ENCODE data around the gene KIF16B.

The KIF16B gene

DNA sequence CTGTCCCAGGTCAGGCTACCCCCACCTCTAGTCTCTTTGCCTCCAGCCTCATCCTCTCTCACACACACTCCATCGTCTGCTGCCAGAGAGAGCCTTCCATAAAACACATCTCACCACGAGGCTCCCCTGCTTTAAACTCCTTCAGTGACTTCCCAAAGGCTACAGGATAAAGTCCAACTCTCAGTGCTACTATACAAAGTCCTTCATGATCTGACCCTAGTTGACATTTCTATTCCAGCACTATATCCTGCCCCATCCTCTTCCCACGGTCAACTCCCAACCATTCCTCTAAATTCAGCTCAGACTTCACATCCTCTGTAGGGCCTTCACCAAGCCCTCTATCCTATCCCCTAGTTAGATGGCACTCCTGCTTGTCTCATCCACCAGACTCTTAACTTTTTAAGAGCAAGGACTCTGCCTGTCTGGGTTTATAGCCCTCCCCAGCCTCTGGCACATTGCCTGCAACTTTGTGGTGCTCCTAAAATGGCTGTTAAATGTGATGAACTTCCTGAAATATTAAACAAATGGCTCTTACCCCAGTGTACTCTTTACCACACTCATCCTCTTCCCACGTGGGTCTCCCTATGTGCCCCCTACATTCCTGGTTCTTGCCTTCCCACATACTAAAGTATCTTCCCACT is 36.1 kb downstream of the KIF16B start:
- Histone ChIP-seq H3K27me3 (ENCODE audit: insufficient read depth, low read length, poor library complexity) (no peaks in the 10 kb centered on the region), H3K9me3 (ENCODE audit: insufficient read depth, low read length, severe bottlenecking) (no peaks in the 10 kb centered on the region)
- no peak for TF ChIP-seq EZH2 (IDR thresholded peaks at IDR 0.05; ENCODE audit: borderline replicate concordance, low read depth, low read length, severe bottlenecking)
- TF ChIP-seq, protein P1, sequence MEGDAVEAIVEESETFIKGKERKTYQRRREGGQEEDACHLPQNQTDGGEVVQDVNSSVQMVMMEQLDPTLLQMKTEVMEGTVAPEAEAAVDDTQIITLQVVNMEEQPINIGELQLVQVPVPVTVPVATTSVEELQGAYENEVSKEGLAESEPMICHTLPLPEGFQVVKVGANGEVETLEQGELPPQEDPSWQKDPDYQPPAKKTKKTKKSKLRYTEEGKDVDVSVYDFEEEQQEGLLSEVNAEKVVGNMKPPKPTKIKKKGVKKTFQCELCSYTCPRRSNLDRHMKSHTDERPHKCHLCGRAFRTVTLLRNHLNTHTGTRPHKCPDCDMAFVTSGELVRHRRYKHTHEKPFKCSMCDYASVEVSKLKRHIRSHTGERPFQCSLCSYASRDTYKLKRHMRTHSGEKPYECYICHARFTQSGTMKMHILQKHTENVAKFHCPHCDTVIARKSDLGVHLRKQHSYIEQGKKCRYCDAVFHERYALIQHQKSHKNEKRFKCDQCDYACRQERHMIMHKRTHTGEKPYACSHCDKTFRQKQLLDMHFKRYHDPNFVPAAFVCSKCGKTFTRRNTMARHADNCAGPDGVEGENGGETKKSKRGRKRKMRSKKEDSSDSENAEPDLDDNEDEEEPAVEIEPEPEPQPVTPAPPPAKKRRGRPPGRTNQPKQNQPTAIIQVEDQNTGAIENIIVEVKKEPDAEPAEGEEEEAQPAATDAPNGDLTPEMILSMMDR (IDR thresholded peaks at IDR 0.05; ENCODE audit: borderline replicate concordance, extremely low read depth, low read length, poor library complexity, severe bottlenecking), result no peak

DNA sequence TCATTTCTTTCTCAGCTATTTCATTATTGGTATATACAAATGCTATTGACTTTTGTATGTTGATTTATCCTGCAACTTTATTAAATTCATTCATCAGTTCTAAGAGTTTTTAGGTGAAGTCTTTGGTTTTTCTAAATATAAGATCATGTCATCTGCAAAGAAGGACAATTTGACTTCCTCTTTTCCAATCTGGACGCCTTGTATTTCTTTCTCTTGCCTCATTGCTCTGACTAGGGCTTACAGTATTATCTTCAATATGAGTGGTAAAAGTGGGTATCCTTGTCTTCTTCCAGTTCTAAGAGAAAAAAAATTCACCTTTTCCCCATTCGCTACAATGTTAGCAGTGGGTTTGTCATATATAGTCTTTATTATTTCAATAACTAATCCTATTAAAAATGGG is 38.0 kb downstream of the KIF16B start:
- Histone ChIP-seq H3K4me1 (ENCODE audit: insufficient read depth, low read length) (no peaks in the 10 kb centered on the region), H3K36me3 (ENCODE audit: insufficient read depth, low read length) (no peaks in the 10 kb centered on the region), H3K9me3 (ENCODE audit: insufficient read depth, low read length, severe bottlenecking) (no peaks in the 10 kb centered on the region), H3K4me3 (ENCODE audit: low read depth in 1 of 2, low read length in 2 of 2) (no peak overlapping the region), H3K4me2 (ENCODE audit: insufficient read depth, low read length) (no peak overlapping the region), H4K20me1 (ENCODE audit: insufficient read depth, low read length) (no peaks in the 10 kb centered on the region), H3K9ac (ENCODE audit: low read depth, low read length) (no peak overlapping the region), H3K27ac (ENCODE audit: low read length) (no peak overlapping the region), H3K79me2 (ENCODE audit: insufficient read depth, low read length) (no peaks in the 10 kb centered on the region), H3K27me3 (ENCODE audit: insufficient read depth, low read length, poor library complexity) (no peaks in the 10 kb centered on the region), H2AFZ (ENCODE audit: low read depth, low read length) (no peak overlapping the region)
- ATAC-seq (ENCODE audit: insufficient read depth, low read depth) (no peak), DNase-seq (no peak)
- TF ChIP-seq EZH2 (IDR thresholded peaks at IDR 0.05; ENCODE audit: borderline replicate concordance, low read depth, low read length, severe bottlenecking), result no peak
- TF ChIP-seq, protein P1 (IDR thresholded peaks at IDR 0.05; ENCODE audit: borderline replicate concordance, extremely low read depth, low read length, poor library complexity, severe bottlenecking), result no peak

More for the DNA sequence above, 36.1 kb downstream of the KIF16B start:
- Histone ChIP-seq H2AFZ (ENCODE audit: low read depth, low read length) (no peak overlapping the region), H4K20me1 (ENCODE audit: insufficient read depth, low read length) (no peaks in the 10 kb centered on the region), H3K9ac (ENCODE audit: low read depth, low read length) (no peak overlapping the region), H3K27ac (ENCODE audit: low read length) (no peak overlapping the region), H3K36me3 (ENCODE audit: insufficient read depth, low read length) (no peaks in the 10 kb centered on the region), H3K79me2 (ENCODE audit: insufficient read depth, low read length) (no peaks in the 10 kb centered on the region), H3K4me1 (ENCODE audit: insufficient read depth, low read length) (no peaks in the 10 kb centered on the region), H3K4me2 (ENCODE audit: insufficient read depth, low read length) (no peak overlapping the region), H3K4me3 (ENCODE audit: low read depth in 1 of 2, low read length in 2 of 2) (no peak overlapping the region)
- DNase-seq (no peak), ATAC-seq (ENCODE audit: insufficient read depth, low read depth) (no peak)

DNA sequence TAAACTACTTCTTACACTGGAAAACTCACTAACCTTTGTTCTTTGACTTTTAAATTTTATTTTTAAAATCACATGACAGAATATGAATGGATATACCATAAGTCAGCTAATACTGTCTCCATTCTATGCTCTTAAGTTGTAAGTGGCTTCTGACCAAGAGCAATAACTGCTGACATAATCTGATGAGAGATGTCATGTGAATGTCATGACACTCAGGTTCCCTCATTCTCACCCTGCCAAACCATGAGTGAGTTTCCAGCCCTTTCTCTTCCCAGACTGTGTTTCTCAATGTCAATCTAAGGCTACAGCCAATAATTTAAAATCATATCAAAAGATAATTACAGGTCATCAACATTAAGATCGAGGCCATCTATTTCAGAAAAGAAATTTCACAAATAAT is 39.7 kb downstream of the KIF16B start:
- no peak overlapping the region for H3K27ac ChIP-seq (ENCODE audit: low read length)
- H3K4me2 ChIP-seq (ENCODE audit: insufficient read depth, low read length), result no peak overlapping the region
- ATAC-seq (ENCODE audit: insufficient read depth, low read depth), result no peak
- H3K27me3 ChIP-seq (ENCODE audit: insufficient read depth, low read length, poor library complexity), result no peaks in the 10 kb centered on the region
- H2AFZ ChIP-seq (ENCODE audit: low read depth, low read length), result no peak overlapping the region
- H3K4me1 ChIP-seq (ENCODE audit: insufficient read depth, low read length), result no peaks in the 10 kb centered on the region
- no peak overlapping the region for H3K4me3 ChIP-seq (ENCODE audit: low read depth in 1 of 2, low read length in 2 of 2)
- no peak overlapping the region for H3K9ac ChIP-seq (ENCODE audit: low read depth, low read length)
- no peaks in the 10 kb centered on the region for H3K36me3 ChIP-seq (ENCODE audit: insufficient read depth, low read length)
- H3K79me2 ChIP-seq (ENCODE audit: insufficient read depth, low read length), result no peaks in the 10 kb centered on the region
- H4K20me1 ChIP-seq (ENCODE audit: insufficient read depth, low read length), result no peaks in the 10 kb centered on the region
- TF ChIP-seq, protein P1 (IDR thresholded peaks at IDR 0.05; ENCODE audit: borderline replicate concordance, extremely low read depth, low read length, poor library complexity, severe bottlenecking), result no peak
- no peak for TF ChIP-seq EZH2 (IDR thresholded peaks at IDR 0.05; ENCODE audit: borderline replicate concordance, low read depth, low read length, severe bottlenecking)
- no peaks in the 10 kb centered on the region for H3K9me3 ChIP-seq (ENCODE audit: insufficient read depth, low read length, severe bottlenecking)
- no peak for DNase-seq

Measured in DND-41 (cell line).